Measurements from ENCODE around the gene BTNL2.
"Not testable (repeated sequence)": the region's sequence is repeated elsewhere in the genome, so short reads cannot be mapped to it uniquely, and the experiment has no call there.

The BTNL2 gene

DNA sequence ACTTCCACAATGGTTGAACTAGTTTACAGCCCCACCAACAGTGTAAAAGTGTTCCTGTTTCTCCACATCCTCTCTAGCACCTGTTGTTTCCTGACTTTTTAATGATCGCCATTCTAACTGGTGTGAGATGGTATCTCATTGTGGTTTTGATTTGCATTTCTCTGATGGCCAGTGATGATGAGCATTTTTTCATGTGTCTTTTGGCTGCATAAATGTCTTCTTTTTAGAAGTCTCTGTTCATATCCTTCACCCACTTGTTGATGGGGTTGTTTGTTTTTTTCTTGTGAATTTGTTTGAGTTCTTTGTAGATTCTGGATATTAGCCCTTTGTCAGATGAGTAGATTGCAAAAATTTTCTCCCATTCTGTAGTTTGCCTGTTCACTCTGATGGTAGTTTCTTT lies 47.8 kb downstream of the BTNL2 start:
- not testable (repeated sequence) for DNase-seq

GRCh38 chr6:32358548-32358947 lies 48.4 kb downstream of the BTNL2 start:
- DNase-seq = not testable (repeated sequence)

- DNase-seq = no peak
Observed at GRCh38 chr6:32355018-32355417, 52.0 kb downstream of the BTNL2 start.

- DNase-seq = no peak
Observed at GRCh38 chr6:32353348-32353747, 53.6 kb downstream of the BTNL2 start.

All from NCI-H1105 (cell line).